ENCODE results near the gene ATP6AP1.

ATP6AP1 gene

GRCh38 chrX:154428176-154429171 lies at the start of gene ATP6AP1:
Gene ATP6AP1 (plus strand): TSS chrX:154428677. CDS start chrX:154428693, 16 bp downstream.
- DNase-seq (ENCODE audit: extremely low spot score), result peak; percentile 91
- CTCF ChIA-PET, result interaction anchor here (1.0 to 2.7 kb wide), 3 partner anchors 10 to 99 kb away, joined by 3 to 7 read pairs (median 4); partner anchors contain the start of gene TAFAZZIN
- peak; percentile 27 for TF ChIP-seq CTCF (IDR thresholded peaks at IDR 0.05; ENCODE audit: control extremely low read depth, extremely low read depth, low read depth, missing control alignments)
- POLR2A ChIA-PET, result no interaction called here

- ChIA-PET CTCF (interaction anchor here (1.0 to 1.1 kb wide), 2 partner anchors 20 to 148 kb away, joined by 3 to 4 read pairs; partner anchors contain the start of gene RPL10), POLR2A (interaction anchor here (0.8 kb wide), 1 partner anchor 19 kb away, joined by 3 read pairs; no protein-coding TSS in a partner anchor)
- DNase-seq (ENCODE audit: extremely low spot score), result peak; percentile 88
- TF ChIP-seq CTCF (IDR thresholded peaks at IDR 0.05; ENCODE audit: control extremely low read depth, extremely low read depth, low read depth, missing control alignments), result no peak
These were observed 49.5 kb upstream of the ATP6AP1 start, which contains the start of gene EMD for GRCh38 chrX:154378799-154379568. Gene EMD (plus strand): TSS chrX:154379295. CDS start chrX:154379485, 190 bp downstream.

GRCh38 chrX:154379569-154379951 lies 48.9 kb upstream of the ATP6AP1 start:
- CTCF ChIA-PET, result interaction anchor here (1.0 to 1.1 kb wide), 2 partner anchors 19 to 147 kb away, joined by 3 to 4 read pairs; partner anchors contain the start of gene RPL10
- no peak for DNase-seq (ENCODE audit: extremely low spot score)
- no peak for TF ChIP-seq CTCF (IDR thresholded peaks at IDR 0.05; ENCODE audit: control extremely low read depth, extremely low read depth, low read depth, missing control alignments)
- POLR2A ChIA-PET, result no interaction called here

GRCh38 chrX:154380153-154380552 lies 48.3 kb upstream of the ATP6AP1 start:
- CTCF ChIA-PET, result no interaction called here
- no peak for DNase-seq (ENCODE audit: extremely low spot score)
- no peak for TF ChIP-seq CTCF (IDR thresholded peaks at IDR 0.05; ENCODE audit: control extremely low read depth, extremely low read depth, low read depth, missing control alignments)
- POLR2A ChIA-PET, result no interaction called here

- CTCF ChIA-PET, result no interaction called here
- POLR2A ChIA-PET, result no interaction called here
- no peak for DNase-seq (ENCODE audit: extremely low spot score)
- no peak for TF ChIP-seq CTCF (IDR thresholded peaks at IDR 0.05; ENCODE audit: control extremely low read depth, extremely low read depth, low read depth, missing control alignments)
These were observed 47.7 kb upstream of the ATP6AP1 start for GRCh38 chrX:154380787-154381186.

GRCh38 chrX:154381271-154381670 lies 47.2 kb upstream of the ATP6AP1 start:
- ChIA-PET CTCF (no interaction called here), POLR2A (no interaction called here)
- no peak for DNase-seq (ENCODE audit: extremely low spot score)
- no peak for TF ChIP-seq CTCF (IDR thresholded peaks at IDR 0.05; ENCODE audit: control extremely low read depth, extremely low read depth, low read depth, missing control alignments)
